Neural cell (in vitro differentiated cells): Measurements from ENCODE around the gene RANBP10. TPM values are rescaled to one million over a fixed set of nuclear protein-coding genes. Genes with fewer than 3 reads are reported as not detected.

Experiments used
- H2AFZ ChIP-seq: fragments of 200-600, 300-800 bp; sonication (generic), shearing (Covaris generic); 2 replicates; pipeline ENCODE4 v1.6.0; 2014; ENCODE audit warnings: low read depth, mild to moderate bottlenecking, antibody characterized with exemption, low read length, moderate library complexity
- H3F3A ChIP-seq: fragments of 200-600 bp; shearing (Covaris generic); 2 replicates; pipeline ENCODE4 v1.6.1; 2016; ENCODE audit warnings: mild to moderate bottlenecking, moderate library complexity, mixed read lengths, antibody characterized with exemption, low read length; ENCODE audit not compliant: insufficient read depth, poor library complexity, severe bottlenecking
- H3K27ac ChIP-seq: fragments of 200-600, 300-800 bp; sonication (generic), shearing (Covaris generic); 2 replicates; pipeline ENCODE4 v1.5.1; 2014; ENCODE audit warnings: mild to moderate bottlenecking, low read length, moderate library complexity
- H3K27me3 ChIP-seq: fragments of 300-800, 200-600 bp; sonication (generic), shearing (Covaris generic); 2 replicates; pipeline ENCODE4 v1.6.0; 2014; ENCODE audit warnings: mild to moderate bottlenecking, low read depth, low read length, moderate library complexity; ENCODE audit not compliant: insufficient read depth
- H3K36me3 ChIP-seq: fragments of 300-800, 200-600 bp; sonication (generic), shearing (Covaris generic); 2 replicates; pipeline ENCODE4 v1.5.1; 2014; ENCODE audit warnings: mild to moderate bottlenecking, antibody characterized with exemption, low read length, moderate library complexity; ENCODE audit not compliant: insufficient read depth
- H3K4me2 ChIP-seq: fragments of 300-800, 200-600 bp; sonication (generic), shearing (Covaris generic); 2 replicates; pipeline ENCODE4 v1.6.0; 2014; ENCODE audit warnings: mild to moderate bottlenecking, low read length
- H3K4me3 ChIP-seq: fragments of 300-800, 200-600 bp; sonication (generic), shearing (Covaris generic); 2 replicates; pipeline ENCODE4 v1.5.1; 2014; ENCODE audit warnings: mild to moderate bottlenecking, low read length, moderate library complexity
- H3K79me2 ChIP-seq: fragments of 200-600 bp; shearing (Covaris generic); replicated peaks from 2 replicates; pipeline ENCODE4 v1.6.0; 2014; ENCODE audit warnings: mild to moderate bottlenecking, low read length, moderate library complexity; ENCODE audit not compliant: insufficient read depth
- H3K9ac ChIP-seq: fragments of 300-800, 200-600 bp; sonication (generic), shearing (Covaris generic); 2 replicates; pipeline ENCODE4 v1.6.1; 2016; ENCODE audit warnings: mild to moderate bottlenecking, low read length, mixed read lengths
- H3K9me2 ChIP-seq: fragments of 200-600 bp; shearing (Covaris generic); 2 replicates; pipeline ENCODE4 v1.6.1; 2016; ENCODE audit warnings: mild to moderate bottlenecking, low read length, mixed read lengths; ENCODE audit not compliant: insufficient read depth
- H3K9me3 ChIP-seq: fragments of 200-600, 300-800 bp; sonication (generic), shearing (Covaris generic); 2 replicates; pipeline ENCODE4 v1.6.1; 2016; ENCODE audit warnings: mild to moderate bottlenecking, mixed run types, low read length, moderate library complexity, mixed read lengths
- H4K20me1 ChIP-seq: fragments of 200-600 bp; shearing (Covaris generic); 2 replicates; pipeline ENCODE4 v1.6.1; 2016; ENCODE audit warnings: mild to moderate bottlenecking, mixed run types; ENCODE audit not compliant: insufficient read depth
- EP300 ChIP-seq: fragments of 450-650 bp; conservative IDR thresholded peaks from 2 replicates; pipeline ENCODE4 v1.6.1; 2014; ENCODE audit warnings: antibody characterized with exemption, mild to moderate bottlenecking, moderate library complexity; ENCODE audit not compliant: poor library complexity, severe bottlenecking
- EZH2 ChIP-seq: fragments of 200-600, 300-800 bp; shearing (Covaris generic), sonication (generic); IDR thresholded peaks from 2 replicates; pipeline ENCODE4 v1.6.1; 2014; ENCODE audit warnings: antibody characterized with exemption, low read length, borderline replicate concordance, mild to moderate bottlenecking; ENCODE audit not compliant: insufficient read depth, poor library complexity, severe bottlenecking
- MXI1 ChIP-seq: fragments of 450-650 bp; conservative IDR thresholded peaks from 2 replicates; pipeline ENCODE4 v1.6.1; 2014; ENCODE audit warnings: antibody characterized with exemption, mild to moderate bottlenecking; ENCODE audit not compliant: poor library complexity, severe bottlenecking
- POLR2AphosphoS5 ChIP-seq: IDR thresholded peaks from 2 replicates; pipeline ENCODE4 v1.6.1; 2012
- RAD21 ChIP-seq: fragments of 450-650 bp; conservative IDR thresholded peaks from 2 replicates; pipeline ENCODE4 v1.6.1; 2014; ENCODE audit warnings: antibody characterized with exemption, mild to moderate bottlenecking, moderate library complexity
- SMC3 ChIP-seq: fragments of 450-650 bp; conservative IDR thresholded peaks from 2 replicates; pipeline ENCODE4 v1.6.1; 2014; ENCODE audit warnings: antibody characterized with exemption, mild to moderate bottlenecking, moderate library complexity; ENCODE audit not compliant: poor library complexity
- TAF1 ChIP-seq: IDR thresholded peaks from 2 replicates; pipeline ENCODE4 v1.6.1; 2012; ENCODE audit warnings: low read depth
- polyA plus RNA-seq: library from polyadenylated mRNA; depleted of rRNA; stranded (reverse); fragments of >200 nt; gene quantifications from 2 replicates; pipeline ENCODE4 v1.2.3, GENCODE V29; 2014
- TF ChIP-seq, protein P1 (sequence below): IDR thresholded peaks from 2 replicates; pipeline ENCODE4 v1.6.1; 2012; ENCODE audit warnings: borderline replicate concordance
- TF ChIP-seq, protein P2 (sequence below): fragments of 450-650 bp; IDR thresholded peaks from 2 replicates; pipeline ENCODE4 v1.5.1; 2014; ENCODE audit warnings: antibody characterized with exemption, mild to moderate bottlenecking, moderate library complexity; ENCODE audit not compliant: poor library complexity, severe bottlenecking

RANBP10 gene
- polyA plus RNA-seq, 1 donor from 2014 or later, result 10.9 TPM

DNA sequence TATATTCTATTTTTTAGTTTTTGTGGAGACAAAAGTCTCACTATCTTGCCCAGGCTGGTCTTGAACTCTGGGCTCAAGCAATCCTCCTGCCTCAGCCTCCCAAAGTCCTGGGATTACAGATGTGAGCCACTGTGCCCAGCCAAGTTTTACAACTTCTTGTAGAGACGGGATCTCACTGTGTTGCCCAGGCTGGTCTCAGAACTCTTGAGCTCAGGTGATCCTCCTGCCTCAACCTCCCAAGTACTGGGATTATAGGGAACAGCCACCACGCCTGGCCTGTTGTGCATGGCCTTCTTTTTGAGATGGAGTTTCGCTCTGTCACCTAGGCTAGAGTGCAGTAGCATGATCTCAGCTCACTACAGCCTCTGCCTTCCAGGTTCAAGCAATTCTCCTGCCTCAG, 47.3 kb upstream of the RANBP10 start:
- Histone ChIP-seq H3K27me3 (no peaks in the 10 kb centered on the region), H3K4me3 (no peak overlapping the region), H4K20me1 (no peaks in the 10 kb centered on the region), H3K27ac (no peak overlapping the region), H3K79me2 (peaks cover 70% of the 10 kb centered on the region), H3F3A (no peaks in the 10 kb centered on the region), H3K36me3 (no peaks in the 10 kb centered on the region), H2AFZ (no peak overlapping the region), H3K9ac (no peak overlapping the region), H3K4me2 (no peak overlapping the region), H3K9me2 (no peaks in the 10 kb centered on the region), H3K9me3 (no peaks in the 10 kb centered on the region)
- TF ChIP-seq EP300 (no peak), SMC3 (no peak), RAD21 (no peak), EZH2 (no peak), TAF1 (no peak), MXI1 (no peak), POLR2AphosphoS5 (no peak)
- TF ChIP-seq, protein P1, sequence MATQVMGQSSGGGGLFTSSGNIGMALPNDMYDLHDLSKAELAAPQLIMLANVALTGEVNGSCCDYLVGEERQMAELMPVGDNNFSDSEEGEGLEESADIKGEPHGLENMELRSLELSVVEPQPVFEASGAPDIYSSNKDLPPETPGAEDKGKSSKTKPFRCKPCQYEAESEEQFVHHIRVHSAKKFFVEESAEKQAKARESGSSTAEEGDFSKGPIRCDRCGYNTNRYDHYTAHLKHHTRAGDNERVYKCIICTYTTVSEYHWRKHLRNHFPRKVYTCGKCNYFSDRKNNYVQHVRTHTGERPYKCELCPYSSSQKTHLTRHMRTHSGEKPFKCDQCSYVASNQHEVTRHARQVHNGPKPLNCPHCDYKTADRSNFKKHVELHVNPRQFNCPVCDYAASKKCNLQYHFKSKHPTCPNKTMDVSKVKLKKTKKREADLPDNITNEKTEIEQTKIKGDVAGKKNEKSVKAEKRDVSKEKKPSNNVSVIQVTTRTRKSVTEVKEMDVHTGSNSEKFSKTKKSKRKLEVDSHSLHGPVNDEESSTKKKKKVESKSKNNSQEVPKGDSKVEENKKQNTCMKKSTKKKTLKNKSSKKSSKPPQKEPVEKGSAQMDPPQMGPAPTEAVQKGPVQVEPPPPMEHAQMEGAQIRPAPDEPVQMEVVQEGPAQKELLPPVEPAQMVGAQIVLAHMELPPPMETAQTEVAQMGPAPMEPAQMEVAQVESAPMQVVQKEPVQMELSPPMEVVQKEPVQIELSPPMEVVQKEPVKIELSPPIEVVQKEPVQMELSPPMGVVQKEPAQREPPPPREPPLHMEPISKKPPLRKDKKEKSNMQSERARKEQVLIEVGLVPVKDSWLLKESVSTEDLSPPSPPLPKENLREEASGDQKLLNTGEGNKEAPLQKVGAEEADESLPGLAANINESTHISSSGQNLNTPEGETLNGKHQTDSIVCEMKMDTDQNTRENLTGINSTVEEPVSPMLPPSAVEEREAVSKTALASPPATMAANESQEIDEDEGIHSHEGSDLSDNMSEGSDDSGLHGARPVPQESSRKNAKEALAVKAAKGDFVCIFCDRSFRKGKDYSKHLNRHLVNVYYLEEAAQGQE, result no peak
- TF ChIP-seq, protein P2, sequence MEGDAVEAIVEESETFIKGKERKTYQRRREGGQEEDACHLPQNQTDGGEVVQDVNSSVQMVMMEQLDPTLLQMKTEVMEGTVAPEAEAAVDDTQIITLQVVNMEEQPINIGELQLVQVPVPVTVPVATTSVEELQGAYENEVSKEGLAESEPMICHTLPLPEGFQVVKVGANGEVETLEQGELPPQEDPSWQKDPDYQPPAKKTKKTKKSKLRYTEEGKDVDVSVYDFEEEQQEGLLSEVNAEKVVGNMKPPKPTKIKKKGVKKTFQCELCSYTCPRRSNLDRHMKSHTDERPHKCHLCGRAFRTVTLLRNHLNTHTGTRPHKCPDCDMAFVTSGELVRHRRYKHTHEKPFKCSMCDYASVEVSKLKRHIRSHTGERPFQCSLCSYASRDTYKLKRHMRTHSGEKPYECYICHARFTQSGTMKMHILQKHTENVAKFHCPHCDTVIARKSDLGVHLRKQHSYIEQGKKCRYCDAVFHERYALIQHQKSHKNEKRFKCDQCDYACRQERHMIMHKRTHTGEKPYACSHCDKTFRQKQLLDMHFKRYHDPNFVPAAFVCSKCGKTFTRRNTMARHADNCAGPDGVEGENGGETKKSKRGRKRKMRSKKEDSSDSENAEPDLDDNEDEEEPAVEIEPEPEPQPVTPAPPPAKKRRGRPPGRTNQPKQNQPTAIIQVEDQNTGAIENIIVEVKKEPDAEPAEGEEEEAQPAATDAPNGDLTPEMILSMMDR, result no peak

GRCh38 chr16:67848118-67848517, 41.8 kb upstream of the RANBP10 start:
- Histone ChIP-seq H3K4me3 (peak overlapping the region; percentile 97), H2AFZ (no peak overlapping the region), H3K36me3 (no peaks in the 10 kb centered on the region), H3F3A (no peaks in the 10 kb centered on the region), H3K9ac (peak overlapping the region; percentile 90), H3K27me3 (no peaks in the 10 kb centered on the region), H3K79me2 (peaks cover 67% of the 10 kb centered on the region), H4K20me1 (no peaks in the 10 kb centered on the region), H3K27ac (peak overlapping the region; percentile 92), H3K4me2 (peak overlapping the region; percentile 92), H3K9me2 (no peaks in the 10 kb centered on the region), H3K9me3 (no peaks in the 10 kb centered on the region)
- TF ChIP-seq SMC3 (no peak), EP300 (no peak), EZH2 (no peak), POLR2AphosphoS5 (no peak), RAD21 (no peak), MXI1 (no peak), TAF1 (no peak)
- TF ChIP-seq, protein P2, result no peak
- TF ChIP-seq, protein P1, result no peak
